HFF-Myc (cell line): Measurements from ENCODE around the gene DCPS.

Experiments
- DNase-seq: peaks from one replicate; pipeline ENCODE4 v3.0.0-alpha.2; 2011; ENCODE audit warnings: low read depth; ENCODE audit errors: extremely low read depth
- H3K4me3 ChIP-seq: replicated peaks from 2 replicates; pipeline ENCODE4 v1.5.1; 2011; ENCODE audit warnings: low read depth, mild to moderate bottlenecking, control low read depth, low read length
- TF ChIP-seq, protein P1 (sequence below): IDR thresholded peaks from 2 replicates; pipeline ENCODE4 v1.5.1; 2012; ENCODE audit warnings: mild to moderate bottlenecking, low read depth, low read length, control low read depth; ENCODE audit errors: missing control alignments

DCPS gene

DNA sequence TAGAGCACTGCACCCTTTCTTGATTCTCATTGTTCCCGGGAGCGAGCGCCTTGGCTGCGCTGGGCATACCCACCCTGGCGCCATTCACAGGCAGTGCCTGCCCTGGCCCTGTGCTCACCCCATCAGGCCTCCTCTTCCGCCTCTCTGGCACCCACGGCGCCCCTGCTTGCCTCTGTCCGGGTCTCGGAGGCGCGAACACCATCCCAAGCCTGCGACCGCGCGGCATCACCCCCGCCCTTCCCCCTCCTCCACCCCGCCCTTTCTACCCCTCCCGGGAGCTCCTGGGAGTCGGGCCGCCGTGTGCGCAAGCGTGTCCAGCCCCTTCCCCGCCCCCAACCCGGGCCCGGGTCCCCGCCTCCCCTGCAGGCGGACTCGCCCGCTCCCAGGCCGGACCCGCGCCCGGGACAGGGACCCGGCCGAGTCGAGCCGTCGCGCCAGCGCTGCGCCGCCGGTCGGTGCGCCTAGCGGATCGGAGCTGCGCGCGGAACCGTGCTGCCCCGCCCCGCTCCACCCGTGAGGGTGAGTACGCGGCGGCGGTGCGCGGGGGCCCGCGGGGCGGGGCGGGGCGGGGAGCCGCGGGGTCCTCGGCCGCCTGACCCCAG is 51.6 kb downstream of the DCPS start, which contains the start of gene ST3GAL4:
Gene ST3GAL4, plus strand, starts transcription at position 363 of the 602 bp plus-strand sequence. CDS start 50,470 bp downstream, outside the sequence.
- H3K4me3 ChIP-seq, result peak within 1 kb of the TSS; percentile 60
- TF ChIP-seq, protein P1, sequence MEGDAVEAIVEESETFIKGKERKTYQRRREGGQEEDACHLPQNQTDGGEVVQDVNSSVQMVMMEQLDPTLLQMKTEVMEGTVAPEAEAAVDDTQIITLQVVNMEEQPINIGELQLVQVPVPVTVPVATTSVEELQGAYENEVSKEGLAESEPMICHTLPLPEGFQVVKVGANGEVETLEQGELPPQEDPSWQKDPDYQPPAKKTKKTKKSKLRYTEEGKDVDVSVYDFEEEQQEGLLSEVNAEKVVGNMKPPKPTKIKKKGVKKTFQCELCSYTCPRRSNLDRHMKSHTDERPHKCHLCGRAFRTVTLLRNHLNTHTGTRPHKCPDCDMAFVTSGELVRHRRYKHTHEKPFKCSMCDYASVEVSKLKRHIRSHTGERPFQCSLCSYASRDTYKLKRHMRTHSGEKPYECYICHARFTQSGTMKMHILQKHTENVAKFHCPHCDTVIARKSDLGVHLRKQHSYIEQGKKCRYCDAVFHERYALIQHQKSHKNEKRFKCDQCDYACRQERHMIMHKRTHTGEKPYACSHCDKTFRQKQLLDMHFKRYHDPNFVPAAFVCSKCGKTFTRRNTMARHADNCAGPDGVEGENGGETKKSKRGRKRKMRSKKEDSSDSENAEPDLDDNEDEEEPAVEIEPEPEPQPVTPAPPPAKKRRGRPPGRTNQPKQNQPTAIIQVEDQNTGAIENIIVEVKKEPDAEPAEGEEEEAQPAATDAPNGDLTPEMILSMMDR, result no peak
- DNase-seq, result no peak

DNA sequence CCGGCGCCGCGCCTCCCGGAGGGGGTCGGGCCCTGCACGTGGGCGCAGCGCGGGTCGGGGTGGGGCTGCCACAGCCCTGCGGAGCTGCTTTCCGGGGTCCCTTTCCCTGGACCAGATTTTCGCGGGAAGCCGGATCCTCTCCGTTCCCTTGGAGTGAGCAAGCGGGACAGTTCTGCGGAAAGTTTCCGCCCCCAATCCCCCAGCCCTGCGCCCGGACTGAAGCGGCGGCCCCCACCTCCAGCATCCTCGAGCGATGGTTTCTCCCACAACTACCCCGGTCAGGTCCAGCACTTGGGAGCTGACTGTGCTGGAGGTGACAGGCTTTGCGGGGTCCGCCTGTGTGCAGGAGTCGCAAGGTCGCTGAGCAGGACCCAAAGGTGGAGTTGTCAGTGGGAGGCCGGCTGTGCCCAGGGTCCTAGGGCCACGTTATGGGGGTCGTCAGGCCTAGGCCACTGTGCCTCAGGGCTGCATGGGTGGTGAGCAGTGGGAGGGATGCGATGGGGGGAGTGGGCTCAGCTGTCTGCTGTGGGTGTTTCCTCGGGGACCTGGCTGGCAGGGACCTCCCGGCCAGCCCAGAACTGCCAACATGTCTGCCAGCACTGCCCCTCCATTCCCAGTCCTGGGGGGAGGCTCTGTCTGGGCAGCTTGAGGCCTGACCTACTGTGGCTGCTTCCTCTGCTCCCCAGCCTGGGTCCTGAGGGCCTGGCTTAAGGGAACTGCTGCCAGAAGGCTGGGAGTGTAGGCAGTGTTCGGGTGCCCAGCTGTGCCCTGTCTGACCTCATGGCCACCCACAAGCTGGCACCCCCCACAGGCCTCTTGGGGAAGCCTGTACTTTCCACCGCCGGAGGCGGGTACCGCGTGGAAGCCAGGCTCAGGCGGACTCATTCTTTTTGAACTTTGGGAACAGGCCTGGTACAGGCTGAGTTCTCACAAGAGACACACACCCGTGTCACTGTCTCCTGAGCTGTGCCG is 52.4 kb downstream of the DCPS start:
- TF ChIP-seq, protein P1, result no peak
- peak overlapping the region; percentile 60 for H3K4me3 ChIP-seq
- DNase-seq, result no peak

DNA sequence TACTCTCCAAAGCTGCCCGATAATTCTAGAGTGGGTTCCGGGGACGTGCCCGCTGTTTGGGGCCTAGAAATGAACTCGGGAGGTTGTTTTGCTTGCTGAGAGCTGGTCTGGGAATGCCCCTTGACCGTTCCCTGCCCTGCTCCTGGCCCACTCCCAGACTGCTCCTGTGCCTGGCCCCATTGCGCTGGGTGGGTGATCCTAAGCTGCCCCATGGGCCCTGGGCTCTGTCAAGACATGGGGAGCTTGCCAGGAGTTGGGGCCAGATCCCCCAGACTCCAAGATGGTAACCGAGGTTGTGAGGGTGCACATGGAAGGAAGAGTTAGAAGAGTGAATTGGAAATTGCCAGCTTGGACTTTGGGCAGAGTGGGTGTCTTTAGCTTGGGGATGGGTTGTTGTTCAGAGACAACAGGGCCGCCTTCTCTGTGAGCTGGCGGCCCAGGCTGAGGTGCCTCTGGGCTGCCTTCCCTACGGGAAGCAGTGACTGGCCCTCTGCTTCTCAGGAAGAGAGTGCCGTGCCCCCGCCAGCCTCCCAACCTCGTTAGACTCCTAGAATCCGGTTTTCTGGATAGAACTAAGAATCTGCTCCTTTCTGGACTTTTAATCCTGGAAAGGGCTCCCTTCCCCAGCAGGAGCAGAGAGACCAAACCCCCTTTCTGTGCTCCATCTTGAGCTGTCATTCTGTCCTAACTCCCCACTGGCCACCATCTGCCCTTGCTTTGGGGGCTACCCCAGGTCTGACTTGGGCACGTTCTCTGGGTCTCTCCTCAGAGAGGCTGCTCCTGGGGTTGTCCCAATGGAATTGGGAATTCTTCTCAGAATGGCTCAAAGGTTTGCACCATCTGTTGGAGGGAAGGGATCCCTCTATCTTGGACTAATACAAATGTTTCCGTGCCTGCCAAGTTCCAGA is 53.4 kb downstream of the DCPS start:
- peak overlapping the region; percentile 60 for H3K4me3 ChIP-seq
- TF ChIP-seq, protein P1, result no peak
- no peak for DNase-seq

DNA sequence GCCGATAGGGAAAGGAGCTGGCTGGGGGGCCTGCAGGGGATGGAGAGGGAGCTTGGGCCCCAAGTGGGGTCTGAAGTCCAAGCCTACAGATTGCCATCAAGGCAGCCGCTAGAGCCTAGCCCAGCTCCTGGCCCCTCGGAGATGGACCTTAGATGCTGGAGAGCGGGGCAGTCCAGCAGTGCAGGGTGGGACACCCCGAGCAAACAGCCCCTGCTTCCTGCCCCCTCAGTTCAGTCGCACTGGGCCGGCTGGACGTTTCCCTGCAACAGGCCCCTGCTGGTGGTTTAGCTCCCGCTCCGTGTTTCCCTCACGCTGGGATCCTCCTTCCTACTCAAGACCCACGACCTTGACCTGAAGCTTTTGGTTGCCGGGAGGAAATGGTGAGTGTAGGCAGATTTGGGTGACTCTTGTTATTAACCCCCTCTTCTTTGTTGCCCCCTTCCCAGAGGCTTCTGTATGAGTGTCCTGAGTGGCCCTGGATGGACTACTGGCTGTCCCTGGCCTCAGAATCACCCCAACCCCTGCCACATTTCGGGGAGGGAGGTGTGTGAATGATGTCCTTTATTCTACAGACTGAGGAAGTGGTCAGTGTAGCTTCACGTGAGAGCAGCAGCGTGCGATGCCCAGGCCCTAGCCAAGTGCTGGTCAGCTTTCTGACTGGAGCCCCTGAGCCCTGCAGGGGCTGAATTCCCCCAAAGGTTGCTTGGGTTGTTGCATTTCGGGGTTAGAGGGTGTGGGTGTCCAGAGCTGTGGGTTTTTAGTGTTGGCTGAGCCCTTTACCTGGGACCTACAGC is 54.3 kb downstream of the DCPS start:
- H3K4me3 ChIP-seq, result peak overlapping the region; percentile 60
- TF ChIP-seq, protein P1, result no peak
- DNase-seq, result no peak

DNA sequence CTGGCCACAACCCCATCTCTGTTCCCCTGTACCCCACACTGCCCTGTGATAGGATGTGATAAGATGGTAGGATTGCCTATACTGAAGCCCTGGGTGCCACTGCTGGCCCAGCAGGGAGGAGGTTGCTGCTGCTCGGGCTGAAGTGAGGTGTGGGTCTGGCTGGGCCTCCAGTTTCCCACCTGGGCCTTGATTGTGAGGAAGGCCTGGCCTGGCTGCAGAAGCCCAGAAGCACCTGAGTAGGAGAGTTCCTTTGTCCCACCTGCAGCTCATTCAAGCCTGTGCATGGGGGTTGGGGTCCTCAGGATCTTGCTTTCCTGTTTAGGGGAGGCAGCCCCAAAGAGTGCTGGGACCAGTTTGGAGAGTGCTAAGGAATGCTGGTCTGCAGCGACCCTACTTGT is 54.9 kb downstream of the DCPS start:
- TF ChIP-seq, protein P1, result no peak
- no peak for DNase-seq
- peak overlapping the region; percentile 60 for H3K4me3 ChIP-seq
